HG03571 (cell line): ENCODE results near the gene CDKL4.
"Not testable (repeated sequence)": the region's sequence is repeated elsewhere in the genome, so short reads cannot be mapped to it uniquely, and the experiment has no call there.

ENCODE experiments used
- ATAC-seq: cut with Tn5 transposase; IDR thresholded peaks from one replicate; pipeline ENCODE4 v1.9.1; 2021; ENCODE audit not compliant: unreplicated experiment

Gene CDKL4

DNA sequence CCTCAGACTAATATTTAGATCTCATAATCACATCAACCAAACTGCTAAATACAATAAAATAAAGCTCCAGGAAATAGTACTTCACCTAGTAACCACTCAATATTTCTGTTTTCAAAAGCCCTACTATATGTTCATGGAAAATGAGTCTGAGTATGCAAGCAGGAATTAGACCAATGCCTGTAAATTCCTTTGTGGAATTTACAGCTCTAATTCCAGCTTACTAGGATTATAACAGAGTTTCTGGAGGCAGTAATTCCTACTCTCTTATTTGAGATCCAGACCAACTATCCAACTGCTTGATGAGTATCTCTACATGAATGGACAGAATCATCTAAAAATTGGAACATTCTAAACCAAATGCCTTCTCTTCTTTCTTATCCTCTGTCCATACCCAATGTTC, 11.6 kb downstream of the CDKL4 start:
- ATAC-seq: no peak

- ATAC-seq: peak; percentile 18
These were observed 15.2 kb downstream of the CDKL4 start for GRCh38 chr2:39228413-39229209.

GRCh38 chr2:39227628-39228412, 15.9 kb downstream of the CDKL4 start:
- peak; percentile 80 for ATAC-seq

DNA sequence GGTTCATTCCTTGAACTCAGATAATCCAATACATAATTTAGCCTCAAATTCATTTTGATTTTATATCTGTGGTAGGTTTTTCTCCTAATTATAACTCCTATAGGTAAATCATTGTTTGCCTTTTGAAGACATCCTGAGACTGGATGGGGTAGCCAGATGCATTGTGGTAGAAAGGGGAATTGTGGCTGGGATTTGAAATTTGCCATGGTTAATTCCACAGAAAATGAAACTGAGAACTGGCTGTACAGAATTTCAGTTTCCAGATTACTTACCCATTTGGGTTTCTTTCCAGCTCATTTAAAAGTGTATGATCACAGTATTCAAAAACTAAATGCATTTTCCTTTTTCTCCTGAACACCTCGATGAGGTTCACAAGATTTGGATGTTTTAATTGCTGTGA, 18.2 kb downstream of the CDKL4 start:
- no peak for ATAC-seq

GRCh38 chr2:39223909-39224308, 19.9 kb downstream of the CDKL4 start:
- ATAC-seq: no peak

DNA sequence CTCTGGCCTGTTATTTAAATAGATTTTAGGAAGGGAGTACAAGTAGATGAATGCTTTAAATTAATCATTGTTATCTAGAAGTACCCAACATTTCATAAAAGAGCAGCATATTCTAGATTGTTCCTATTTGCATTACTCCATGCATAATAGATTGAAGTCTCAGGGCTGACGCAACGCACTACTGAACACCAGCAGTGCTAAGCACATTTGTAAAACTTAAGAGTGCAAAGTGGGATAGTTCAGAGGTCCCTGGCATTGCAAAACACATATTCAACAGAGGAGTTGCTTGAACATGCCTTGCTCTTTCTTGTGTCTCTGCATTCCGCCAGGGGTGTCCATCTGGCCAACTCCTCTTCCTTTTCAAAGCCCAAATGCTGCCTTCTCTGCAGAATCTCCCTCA, 22.3 kb downstream of the CDKL4 start:
- ATAC-seq: no peak

DNA sequence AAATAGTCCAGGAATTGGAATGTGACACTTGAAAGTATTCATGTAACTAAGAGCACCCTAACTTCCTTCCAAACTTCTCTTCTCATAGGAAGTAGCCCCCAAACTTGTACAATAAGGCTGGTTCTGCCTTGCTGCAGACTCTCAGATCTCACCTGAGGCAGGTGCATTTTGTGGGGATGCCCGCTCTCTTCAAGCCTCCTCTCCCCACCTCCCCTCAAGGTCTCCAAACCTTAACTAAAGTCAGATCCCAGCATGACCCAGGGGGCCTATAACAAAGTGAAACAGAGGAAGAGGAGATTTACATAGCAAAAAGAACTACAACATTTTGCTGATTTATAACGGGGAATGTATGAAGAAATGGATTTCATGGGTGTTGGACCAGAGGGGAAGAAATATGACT, 23.6 kb downstream of the CDKL4 start:
- no peak for ATAC-seq

- ATAC-seq: no peak
These were observed 25.4 kb downstream of the CDKL4 start for GRCh38 chr2:39218391-39218790.

DNA sequence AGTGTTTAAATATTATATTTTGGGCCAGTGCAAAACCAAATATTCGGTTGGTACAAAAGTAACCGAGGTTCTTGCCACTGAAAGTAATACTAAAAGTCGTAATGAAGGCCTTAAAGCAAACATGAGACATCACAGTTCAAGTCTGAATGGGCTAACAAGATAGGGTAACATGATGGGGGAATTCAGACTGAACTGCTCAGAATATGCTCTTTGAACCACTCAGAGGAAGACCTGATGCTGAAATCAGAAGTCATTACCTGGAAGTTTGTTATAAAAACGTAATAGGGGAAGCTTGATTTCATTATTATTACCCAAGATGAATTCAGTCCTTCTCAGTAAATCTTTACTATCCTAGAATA, 26.6 kb downstream of the CDKL4 start:
- ATAC-seq: no peak

DNA sequence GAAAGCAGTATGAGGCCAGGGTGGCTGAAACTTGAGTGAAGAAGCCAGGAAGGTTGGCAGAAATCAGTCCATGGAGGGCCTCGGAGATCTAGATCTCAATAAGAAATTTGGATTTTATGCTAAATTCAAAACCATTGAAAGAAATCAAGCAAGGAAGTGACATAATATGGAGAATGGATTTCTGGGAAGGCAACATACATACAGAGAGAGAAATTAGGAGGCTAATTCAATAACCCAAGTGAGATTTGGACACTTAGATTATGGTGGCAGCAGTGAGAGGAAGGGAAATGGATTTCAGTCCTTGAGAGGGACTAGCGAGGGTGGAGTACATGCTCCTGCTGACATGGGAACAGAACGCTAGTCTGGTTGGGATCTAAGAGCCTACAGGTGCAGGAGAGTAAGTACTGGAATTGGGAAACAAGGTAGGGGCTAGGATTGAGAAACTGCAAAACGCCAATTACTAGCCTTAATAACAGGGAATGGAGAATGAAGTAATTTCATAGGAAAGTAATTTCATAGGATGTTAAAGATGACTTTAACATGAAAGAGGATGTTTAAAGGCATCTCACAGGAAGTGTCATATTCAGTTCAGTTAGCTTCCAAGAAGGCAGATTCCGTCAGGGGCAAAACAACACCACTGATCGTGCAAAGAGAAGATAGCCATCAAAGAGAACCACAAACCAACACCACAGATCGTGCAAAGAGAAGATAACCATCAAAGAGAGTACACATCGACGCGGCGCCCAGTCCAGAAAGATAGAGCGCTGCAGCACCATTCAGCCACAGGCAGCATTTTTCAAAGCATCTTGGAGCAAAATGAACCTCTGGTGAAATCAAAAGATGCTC, 27.2 kb downstream of the CDKL4 start:
- ATAC-seq: no peak

- no peak for ATAC-seq
These were observed 28.2 kb downstream of the CDKL4 start for GRCh38 chr2:39215545-39215944.

GRCh38 chr2:39213015-39213414, 30.8 kb downstream of the CDKL4 start:
- ATAC-seq: no peak

DNA sequence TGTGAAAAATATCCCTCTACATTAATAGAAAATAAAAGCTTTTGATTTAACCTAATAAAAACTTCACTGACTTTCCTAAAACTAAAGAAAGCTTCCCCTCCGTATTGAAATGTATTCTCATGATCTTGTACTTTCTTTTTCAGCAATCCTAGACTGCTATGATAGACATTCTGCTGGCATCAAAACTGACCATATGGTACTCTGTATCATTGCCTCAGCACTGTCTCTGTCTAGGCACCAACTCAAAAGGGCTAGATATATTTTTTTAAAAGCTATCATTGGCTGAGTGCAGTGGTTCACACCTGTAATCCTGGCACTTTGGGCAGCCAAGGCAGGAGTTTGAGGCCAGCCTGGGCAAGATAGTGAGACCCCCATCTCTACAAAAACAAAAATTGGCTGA, 32.9 kb downstream of the CDKL4 start:
- no peak for ATAC-seq

GRCh38 chr2:39203382-39203781, 40.4 kb downstream of the CDKL4 start:
- ATAC-seq: no peak

DNA sequence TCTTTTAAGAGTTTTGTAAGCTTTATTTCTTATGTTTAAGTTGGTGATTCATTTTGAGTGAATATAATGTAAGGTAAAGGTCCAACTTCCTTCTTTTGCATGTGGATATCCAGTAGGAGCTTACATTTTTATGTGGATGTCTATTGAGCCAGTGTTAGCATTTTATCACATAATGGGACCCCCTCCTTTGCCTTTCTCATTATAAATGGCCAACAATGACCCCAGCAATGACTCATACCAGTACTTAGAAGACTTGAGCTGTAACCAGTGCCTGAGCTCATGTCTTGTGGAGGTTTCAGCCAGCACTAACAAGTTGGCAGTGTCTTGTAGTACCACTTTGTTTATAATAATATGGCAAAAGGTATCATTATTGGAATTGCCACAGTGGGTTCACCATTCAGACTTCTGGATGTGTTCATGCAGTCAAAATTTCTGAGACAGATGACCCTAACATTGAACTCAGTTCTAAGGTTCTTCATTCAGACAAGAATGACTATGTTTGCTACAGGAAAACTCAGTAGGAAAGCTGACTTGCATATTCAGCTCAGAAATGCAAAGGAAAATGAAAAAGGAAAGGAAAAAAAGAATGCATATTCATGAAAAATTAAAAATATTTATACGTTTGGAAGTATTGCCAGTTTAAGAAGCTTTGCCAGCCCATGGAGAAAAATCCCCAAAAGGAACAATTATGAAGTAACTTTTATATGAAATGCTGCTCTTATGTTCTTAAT, 41.0 kb downstream of the CDKL4 start:
- ATAC-seq: no peak

GRCh38 chr2:39197003-39197402, 46.8 kb downstream of the CDKL4 start:
- not testable (repeated sequence) for ATAC-seq

DNA sequence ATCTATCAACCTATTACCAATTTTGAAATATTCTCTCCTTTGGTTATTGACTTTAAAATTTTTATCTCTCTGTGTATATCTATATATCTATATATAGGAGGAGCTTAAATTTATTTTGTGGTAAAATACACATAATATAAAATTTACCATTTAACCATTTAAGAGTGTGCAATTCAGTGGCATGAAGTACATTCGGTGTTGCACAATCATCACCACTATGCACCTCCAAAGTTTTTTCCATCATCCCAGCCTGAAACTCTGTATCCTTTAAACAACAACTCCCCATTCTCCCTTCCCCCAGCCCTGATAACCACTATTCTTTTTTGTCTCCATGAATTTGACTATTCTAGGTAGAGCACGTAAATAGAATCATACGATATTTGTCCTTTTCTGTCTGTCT, 49.1 kb downstream of the CDKL4 start:
- no peak for ATAC-seq

GRCh38 chr2:39188960-39189494, 54.7 kb downstream of the CDKL4 start:
- no peak for ATAC-seq

DNA sequence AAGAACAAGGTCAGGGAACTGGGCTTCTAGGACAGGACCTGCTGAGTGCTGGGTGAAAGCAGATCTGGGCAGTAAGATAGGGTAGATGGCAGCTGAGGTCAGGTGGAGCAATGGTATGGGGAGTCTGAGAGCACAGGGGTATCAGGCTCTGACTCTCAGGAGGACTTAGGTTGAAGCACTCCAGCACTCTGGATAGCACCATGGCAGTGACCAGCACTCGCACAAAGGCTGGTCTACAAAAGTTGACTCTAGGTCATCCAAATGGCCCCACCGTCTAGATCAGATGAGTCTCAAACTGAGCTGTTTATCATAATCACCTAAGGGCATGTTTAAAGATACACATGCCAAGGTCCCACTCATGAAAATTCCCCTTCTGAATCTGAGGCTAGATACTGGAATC, 60.1 kb downstream of the CDKL4 start:
- ATAC-seq: no peak

DNA sequence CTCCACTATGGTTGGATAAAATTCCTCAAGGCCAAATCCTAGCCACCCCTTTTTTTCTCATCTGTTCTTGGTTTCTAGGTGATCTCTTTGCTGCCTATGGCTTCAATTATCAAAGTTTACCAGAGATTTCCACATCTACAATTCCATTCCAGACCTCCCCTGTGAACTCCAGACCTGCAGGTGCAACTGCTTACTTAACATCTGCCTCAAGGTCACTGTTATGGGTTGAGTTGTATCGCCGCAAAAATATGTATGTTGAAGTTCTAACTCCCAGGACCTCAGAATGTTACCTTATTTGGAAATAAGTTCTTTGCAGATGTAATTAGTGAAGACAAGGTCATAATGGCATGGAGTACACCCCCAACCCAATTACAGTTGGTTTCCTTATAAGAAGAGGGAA, 62.5 kb downstream of the CDKL4 start:
- ATAC-seq: no peak
